ENCODE results near the gene C6orf132.

DNA sequence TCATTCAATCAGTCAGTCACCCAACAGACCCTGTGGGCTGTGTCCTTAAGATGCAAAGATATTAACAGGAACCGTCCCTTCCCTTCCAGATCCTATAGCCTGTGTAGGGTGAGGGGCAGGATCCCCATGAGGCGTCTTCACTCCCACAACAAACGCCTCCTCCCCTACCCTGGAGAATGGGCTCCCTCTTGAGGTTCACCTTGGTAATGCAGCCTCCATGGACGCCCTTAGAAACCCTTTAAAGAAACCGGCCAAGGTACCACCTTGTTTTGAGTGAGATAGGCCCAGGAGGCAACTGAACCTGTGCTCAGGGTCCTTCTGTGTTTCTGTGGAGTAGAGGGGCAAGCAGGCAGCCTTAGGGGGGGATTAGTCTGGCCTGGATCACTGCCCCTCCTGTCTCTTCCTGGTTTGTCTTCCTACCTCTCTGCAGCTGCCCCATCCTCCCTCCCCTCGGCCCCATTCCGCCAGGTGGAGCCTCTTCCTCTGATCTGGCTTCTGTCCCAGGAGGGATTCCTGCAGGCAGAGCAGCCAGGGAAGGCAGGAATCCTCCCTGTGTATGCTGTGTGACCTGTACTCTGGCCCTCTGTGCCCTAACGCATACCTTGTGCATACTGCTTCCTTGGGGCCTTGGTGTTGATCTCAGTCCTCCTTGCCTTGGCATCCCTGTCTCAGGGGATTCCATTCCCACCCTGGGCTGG lies 24.2 kb upstream of the C6orf132 start:
- TF ChIP-seq FOXM1 (IDR thresholded peaks at IDR 0.05; ENCODE audit: borderline replicate concordance) = no peak
- no peak for TF ChIP-seq CTBP1 (IDR thresholded peaks at IDR 0.05; ENCODE audit: borderline replicate concordance)
- no peak for TF ChIP-seq TARDBP (IDR thresholded peaks at IDR 0.05)

All from HEK293T (cell line).